ENCODE measurements around the gene CXorf66.

GRCh38 chrX:139924069-139924695, 41.1 kb downstream of the CXorf66 start:
- TF ChIP-seq CTCF (IDR thresholded peaks at IDR 0.05) (no peak), POLR2A (IDR thresholded peaks at IDR 0.05) (no peak)
